Endothelial cell of umbilical vein (primary cell): ENCODE data around the gene CASD1. TPM values are rescaled to one million over a fixed set of nuclear protein-coding genes. Genes with fewer than 3 reads are reported as not detected.

Experiments used
- BruUV-seq: library from RNA; stranded (reverse); fragments of 400-500 nt; replicated peaks from 2 replicates; lab custom pipeline; 2021; lab: Mats Ljungman, UMichigan
- CTCF ChIA-PET: fragments of 300-600, 350-600 bp; sonication (Branson Sonifier 250); formaldehyde crosslinking; loops from one replicate; lab custom pipeline; 2021; ENCODE audit warnings: antibody characterized with exemption, inconsistent platforms; lab: Charles Lee
- POLR2A ChIA-PET: fragments of 300-600, 350-600 bp; sonication (Branson Sonifier 250); formaldehyde crosslinking; loops from one replicate; lab custom pipeline; 2021; ENCODE audit warnings: antibody characterized with exemption, inconsistent platforms; lab: Charles Lee
- DNase-seq: peaks from one replicate; pipeline ENCODE4 v3.0.0-alpha.2; 2011; ENCODE audit warnings: low read depth, low spot score
- FAIRE-seq: peaks from 2 replicates; lab custom pipeline; 2011; peaks lifted over from hg19 to GRCh38; lab: Jason Lieb, UNC
- H2AFZ ChIP-seq: 2 replicates; pipeline ENCODE4 v1.6.0; 2012; ENCODE audit warnings: low read depth, low read length, control low read depth, inconsistent platforms
- H3K27ac ChIP-seq: 2 replicates; pipeline ENCODE4 v1.5.1; 2011; ENCODE audit warnings: low read depth, mild to moderate bottlenecking, control low read depth, low read length, moderate library complexity; ENCODE audit not compliant: insufficient read depth
- H3K27me3 ChIP-seq, 2 experiments: 2 replicates each; pipeline versions ENCODE4 v1.6.0 to v1.6.1; 2011; ENCODE audit warnings: low read length in 2 of 2, mixed read lengths in 1 of 2; ENCODE audit not compliant: control insufficient read depth in 2 of 2, insufficient read depth in 2 of 2
- H3K36me3 ChIP-seq, 2 experiments: 2 replicates in 1 of 2; 3 replicates in 1 of 2; pipeline ENCODE4 v1.5.1; 2011; ENCODE audit warnings: low read length in 2 of 2, mild to moderate bottlenecking in 1 of 2, moderate library complexity in 1 of 2; ENCODE audit not compliant: control insufficient read depth in 2 of 2, insufficient read depth in 2 of 2; ENCODE audit errors: extremely low read depth in 1 of 2
- H3K4me1 ChIP-seq: 3 replicates; pipeline ENCODE4 v1.5.1; 2011; ENCODE audit warnings: mild to moderate bottlenecking, low read length; ENCODE audit not compliant: control insufficient read depth, insufficient read depth; ENCODE audit errors: extremely low read depth
- H3K4me2 ChIP-seq: 2 replicates; pipeline ENCODE4 v1.6.1; 2011; ENCODE audit warnings: low read length, control low read depth, mixed read lengths; ENCODE audit not compliant: insufficient read depth
- H3K4me3 ChIP-seq, 3 experiments: fragments of 200-600 bp in 1 of 3; sonication (generic), shearing (Covaris generic) in 1 of 3; replicated peaks in 1 of 3; 2 replicates each; pipeline ENCODE4 v1.5.1; 2011 to 2016; ENCODE audit warnings: control low read depth in 3 of 3, low read length in 3 of 3, mild to moderate bottlenecking in 2 of 3, inconsistent platforms in 1 of 3, low read depth in 1 of 3, moderate library complexity in 1 of 3; ENCODE audit not compliant: insufficient read depth in 1 of 3
- H3K79me2 ChIP-seq: 2 replicates; pipeline ENCODE4 v1.6.0; 2012; ENCODE audit warnings: low read length, inconsistent platforms; ENCODE audit not compliant: control insufficient read depth, insufficient read depth
- H3K9ac ChIP-seq: replicated peaks from 2 replicates; pipeline ENCODE3; 2011; ENCODE audit warnings: low read length, control low read depth; ENCODE audit not compliant: insufficient read depth; ENCODE audit errors: extremely low read depth
- H3K9me1 ChIP-seq: replicated peaks from 3 replicates; pipeline ENCODE4 v1.6.0; 2011; ENCODE audit warnings: mild to moderate bottlenecking, low read length; ENCODE audit not compliant: control insufficient read depth, insufficient read depth; ENCODE audit errors: extremely low read depth
- H3K9me3 ChIP-seq: replicated peaks from 2 replicates; pipeline ENCODE4 v1.5.1; 2012; ENCODE audit warnings: low read length, inconsistent platforms; ENCODE audit not compliant: control insufficient read depth, insufficient read depth
- H4K20me1 ChIP-seq: replicated peaks from 2 replicates; pipeline ENCODE3; 2011; ENCODE audit warnings: mild to moderate bottlenecking, low read length; ENCODE audit not compliant: control insufficient read depth, insufficient read depth; ENCODE audit errors: extremely low read depth
- EZH2 ChIP-seq: IDR thresholded peaks from 2 replicates; pipeline ENCODE4 v1.6.1; 2012; ENCODE audit warnings: borderline replicate concordance, low read depth, mild to moderate bottlenecking, moderate library complexity, low read length, inconsistent platforms; ENCODE audit not compliant: severe bottlenecking
- FOS ChIP-seq: IDR thresholded peaks from 2 replicates; pipeline ENCODE4 v1.6.1; 2011; ENCODE audit warnings: mild to moderate bottlenecking, low read length, moderate library complexity, borderline replicate concordance; ENCODE audit not compliant: insufficient read depth
- GATA2 ChIP-seq: IDR thresholded peaks from 2 replicates; pipeline ENCODE4 v1.7.0; 2011; ENCODE audit warnings: low read depth, mild to moderate bottlenecking, moderate library complexity, mixed read lengths, low read length; ENCODE audit not compliant: insufficient read length, insufficient read depth
- JUN ChIP-seq: IDR thresholded peaks from 2 replicates; pipeline ENCODE4 v1.6.1; 2011; ENCODE audit warnings: borderline replicate concordance, low read depth; ENCODE audit not compliant: insufficient read length, insufficient read depth
- MAX ChIP-seq: IDR thresholded peaks from 2 replicates; pipeline ENCODE4 v1.6.1; 2011; ENCODE audit not compliant: insufficient read depth, insufficient read length
- MYC ChIP-seq: IDR thresholded peaks from one replicate; pipeline ENCODE4 v1.6.1; 2011; ENCODE audit warnings: mild to moderate bottlenecking, low read depth, low read length
- POLR2A ChIP-seq: IDR thresholded peaks from 2 replicates; pipeline ENCODE4 v1.6.1; 2012; ENCODE audit warnings: low read depth, mild to moderate bottlenecking, control low read depth, low read length
- POLR2AphosphoS5 ChIP-seq: IDR thresholded peaks from 2 replicates; pipeline ENCODE4 v1.6.1; 2012; ENCODE audit warnings: low read depth, mild to moderate bottlenecking, control low read depth, low read length, moderate library complexity; ENCODE audit not compliant: insufficient read depth
- dilution Hi-C: fragments of 300-500 bp; cut with MboI; formaldehyde crosslinking; loops from one replicate; pipeline ENCODE4 v1.15.0; 2019; ENCODE audit warnings: low sequenced_read_pairs; ENCODE audit not compliant: extremely low pct_ligation_motif_present
- intact Hi-C: fragments of 100-400 bp; cut with micrococcal nuclease; formaldehyde crosslinking; loops from one replicate; pipeline ENCODE4 v1.10.0; 2022
- polyA plus RNA-seq, 4 experiments: library from polyadenylated mRNA; depleted of rRNA in 3 of 4; stranded (reverse) in 3 of 4; unstranded in 1 of 4; fragments of >200 nt; gene quantifications; 2 replicates each; pipeline versions ENCODE4 v1.2.1 to v1.2.3, GENCODE V29; 2011 to 2012; ENCODE audit warnings: missing spikeins in 1 of 4
- total RNA-seq: library from RNA; stranded (reverse); gene quantifications from 2 replicates; pipeline ENCODE4 v1.2.3, GENCODE V29; 2021
- TF ChIP-seq, protein P1 (sequence below), 2 donors: IDR thresholded peaks; 1 replicate in 1 of 2; 2 replicates in 1 of 2; pipeline ENCODE4 v1.5.1; 2011; ENCODE audit warnings: low read length in 2 of 2, mild to moderate bottlenecking in 2 of 2, moderate library complexity in 2 of 2, control low read depth in 1 of 2, inconsistent platforms in 1 of 2, low read depth in 1 of 2; ENCODE audit not compliant: insufficient read depth in 1 of 2; ENCODE audit errors: extremely low read depth in 1 of 2

Gene CASD1
- total and polyA plus RNA-seq, 2 donors (not counting 3 experiments of a cell fraction or from before 2014, with no cell fraction given) = 8.6 to 16.0 TPM

GRCh38 chr7:94578614-94579013, 69.0 kb downstream of the CASD1 start:
- no peaks in the 10 kb centered on the region for H3K4me1 ChIP-seq
- no peak for FAIRE-seq
- H4K20me1 ChIP-seq = no peaks in the 10 kb centered on the region
- H3K4me2 ChIP-seq = no peak overlapping the region
- no peaks in the 10 kb centered on the region for H3K36me3 ChIP-seq
- dilution Hi-C loops = no loop called here
- POLR2A ChIA-PET = no interaction called here
- no peak overlapping the region for H3K4me3 ChIP-seq
- H3K27me3 ChIP-seq = no peaks in the 10 kb centered on the region
- intact Hi-C loops = no loop called here
- no peak overlapping the region for H3K27ac ChIP-seq
- no peaks in the 10 kb centered on the region for H3K9me1 ChIP-seq
- no peak overlapping the region for H2AFZ ChIP-seq
- CTCF ChIA-PET = no interaction called here
- H3K79me2 ChIP-seq = no peaks in the 10 kb centered on the region
- no peak overlapping the region for H3K9ac ChIP-seq
- TF ChIP-seq EZH2 = no peak
- TF ChIP-seq, protein P1, sequence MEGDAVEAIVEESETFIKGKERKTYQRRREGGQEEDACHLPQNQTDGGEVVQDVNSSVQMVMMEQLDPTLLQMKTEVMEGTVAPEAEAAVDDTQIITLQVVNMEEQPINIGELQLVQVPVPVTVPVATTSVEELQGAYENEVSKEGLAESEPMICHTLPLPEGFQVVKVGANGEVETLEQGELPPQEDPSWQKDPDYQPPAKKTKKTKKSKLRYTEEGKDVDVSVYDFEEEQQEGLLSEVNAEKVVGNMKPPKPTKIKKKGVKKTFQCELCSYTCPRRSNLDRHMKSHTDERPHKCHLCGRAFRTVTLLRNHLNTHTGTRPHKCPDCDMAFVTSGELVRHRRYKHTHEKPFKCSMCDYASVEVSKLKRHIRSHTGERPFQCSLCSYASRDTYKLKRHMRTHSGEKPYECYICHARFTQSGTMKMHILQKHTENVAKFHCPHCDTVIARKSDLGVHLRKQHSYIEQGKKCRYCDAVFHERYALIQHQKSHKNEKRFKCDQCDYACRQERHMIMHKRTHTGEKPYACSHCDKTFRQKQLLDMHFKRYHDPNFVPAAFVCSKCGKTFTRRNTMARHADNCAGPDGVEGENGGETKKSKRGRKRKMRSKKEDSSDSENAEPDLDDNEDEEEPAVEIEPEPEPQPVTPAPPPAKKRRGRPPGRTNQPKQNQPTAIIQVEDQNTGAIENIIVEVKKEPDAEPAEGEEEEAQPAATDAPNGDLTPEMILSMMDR (IDR thresholded peaks at IDR 0.05; ENCODE audit: extremely low read depth in 1 of 2, insufficient read depth in 1 of 2, low read depth in 1 of 2, low read length in 2 of 2) = no peak
- no peak for TF ChIP-seq MAX
- no peak for TF ChIP-seq FOS
- no peak for TF ChIP-seq POLR2A
- TF ChIP-seq MYC = no peak
- TF ChIP-seq GATA2 = no peak
- TF ChIP-seq POLR2AphosphoS5 = no peak
- no peak for TF ChIP-seq JUN
- H3K9me3 ChIP-seq = no peaks in the 10 kb centered on the region
- no TSS peak for BruUV-seq
- DNase-seq = no peak
